A172 (cell line): Measurements from ENCODE around the gene DGCR2. TPM values are rescaled to one million over a fixed set of nuclear protein-coding genes. Genes with fewer than 3 reads are reported as not detected.
"Not testable (repeated sequence)": the region's sequence is repeated elsewhere in the genome, so short reads cannot be mapped to it uniquely, and the experiment has no call there.

ENCODE experiments used
- DNase-seq: peaks from one replicate; pipeline ENCODE4 v3.0.0-alpha.2; 2015; ENCODE audit warnings: low spot score
- total RNA-seq: library from RNA; depleted of rRNA; stranded (reverse); fragments of >200 nt; shearing (Covaris generic); gene quantifications from 2 replicates; pipeline ENCODE4 v1.2.3, GENCODE V29; 2014

Gene DGCR2
- total RNA-seq, 1 experiment from 2014 or later = 15.6 TPM

- DNase-seq = no peak
These were observed 12.8 kb downstream of the DGCR2 start for GRCh38 chr22:19109198-19110063.

- DNase-seq = no peak
These were observed 13.4 kb downstream of the DGCR2 start for GRCh38 chr22:19108807-19109197.

- DNase-seq = no peak
These were observed 14.5 kb downstream of the DGCR2 start for GRCh38 chr22:19107730-19108074.

- no peak for DNase-seq
These were observed 15.1 kb downstream of the DGCR2 start for GRCh38 chr22:19106886-19107729.

GRCh38 chr22:19105867-19106802 lies 16.1 kb downstream of the DGCR2 start:
- no peak for DNase-seq

GRCh38 chr22:19105456-19105855 lies 16.8 kb downstream of the DGCR2 start:
- no peak for DNase-seq

- no peak for DNase-seq
These were observed 18.1 kb downstream of the DGCR2 start for GRCh38 chr22:19103880-19104821.

GRCh38 chr22:19098157-19098556 lies 24.1 kb downstream of the DGCR2 start:
- no peak for DNase-seq

- no peak for DNase-seq
These were observed 24.7 kb downstream of the DGCR2 start for GRCh38 chr22:19097518-19097917.

GRCh38 chr22:19096555-19096954 lies 25.7 kb downstream of the DGCR2 start:
- DNase-seq = no peak

- DNase-seq = no peak
These were observed 27.7 kb downstream of the DGCR2 start for GRCh38 chr22:19094393-19094997.

GRCh38 chr22:19092725-19093124 lies 29.5 kb downstream of the DGCR2 start:
- no peak for DNase-seq

- no peak for DNase-seq
These were observed 31.6 kb downstream of the DGCR2 start for GRCh38 chr22:19090586-19091127.

- no peak for DNase-seq
These were observed 32.0 kb downstream of the DGCR2 start for GRCh38 chr22:19090183-19090582.

- DNase-seq = no peak
These were observed 33.2 kb downstream of the DGCR2 start for GRCh38 chr22:19088866-19089595.

GRCh38 chr22:19086896-19087295 lies 35.3 kb downstream of the DGCR2 start:
- DNase-seq = peak; percentile 27

- DNase-seq = no peak
These were observed 35.8 kb downstream of the DGCR2 start for GRCh38 chr22:19086417-19086816.

GRCh38 chr22:19085233-19085718 lies 36.9 kb downstream of the DGCR2 start:
- DNase-seq = peak; percentile 38

- not testable (repeated sequence) for DNase-seq
These were observed 37.6 kb downstream of the DGCR2 start for GRCh38 chr22:19084586-19084985.
